ENCODE results near the gene WAS.
A peak's percentile ranks its signal among the peaks of the same experiment; 100 is the strongest.
"Not testable (repeated sequence)": the region's sequence is repeated elsewhere in the genome, so short reads cannot be mapped to it uniquely, and the experiment has no call there.

The WAS gene

DNA sequence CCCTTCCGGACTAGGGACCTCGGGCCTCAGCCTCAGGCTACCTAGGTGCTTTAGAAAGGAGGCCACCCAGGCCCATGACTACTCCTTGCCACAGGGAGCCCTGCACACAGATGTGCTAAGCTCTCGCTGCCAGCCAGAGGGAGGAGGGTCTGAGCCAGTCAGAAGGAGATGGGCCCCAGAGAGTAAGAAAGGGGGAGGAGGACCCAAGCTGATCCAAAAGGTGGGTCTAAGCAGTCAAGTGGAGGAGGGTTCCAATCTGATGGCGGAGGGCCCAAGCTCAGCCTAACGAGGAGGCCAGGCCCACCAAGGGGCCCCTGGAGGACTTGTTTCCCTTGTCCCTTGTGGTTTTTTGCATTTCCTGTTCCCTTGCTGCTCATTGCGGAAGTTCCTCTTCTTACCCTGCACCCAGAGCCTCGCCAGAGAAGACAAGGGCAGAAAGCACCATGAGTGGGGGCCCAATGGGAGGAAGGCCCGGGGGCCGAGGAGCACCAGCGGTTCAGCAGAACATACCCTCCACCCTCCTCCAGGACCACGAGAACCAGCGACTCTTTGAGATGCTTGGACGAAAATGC lies at the start of gene WAS:
TSS of gene WAS (plus strand) at position 389 of the 572 bp plus-strand sequence. CDS start at position 444, 55 bp downstream.
- DNase-seq, result no peak

DNA sequence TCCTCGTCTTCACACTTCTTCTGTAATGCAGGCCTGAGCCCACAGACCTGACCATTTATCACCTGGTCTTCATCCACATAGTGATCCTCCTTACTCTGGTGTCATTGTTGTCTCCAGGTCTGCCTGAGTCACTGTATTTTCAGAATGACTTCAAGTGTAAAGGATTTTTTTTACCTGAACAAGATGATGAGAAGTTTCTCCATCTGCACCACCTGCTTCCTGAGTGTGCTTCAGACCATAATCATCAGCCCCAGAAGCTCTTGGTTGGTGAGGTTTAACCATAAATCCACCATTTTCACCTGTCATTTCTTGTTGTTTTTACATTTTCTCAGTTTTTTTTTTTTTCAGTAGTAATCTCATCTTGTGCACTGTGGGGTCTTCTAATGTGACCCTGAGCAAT lies 47.3 kb upstream of the WAS start:
- no peak for DNase-seq

DNA sequence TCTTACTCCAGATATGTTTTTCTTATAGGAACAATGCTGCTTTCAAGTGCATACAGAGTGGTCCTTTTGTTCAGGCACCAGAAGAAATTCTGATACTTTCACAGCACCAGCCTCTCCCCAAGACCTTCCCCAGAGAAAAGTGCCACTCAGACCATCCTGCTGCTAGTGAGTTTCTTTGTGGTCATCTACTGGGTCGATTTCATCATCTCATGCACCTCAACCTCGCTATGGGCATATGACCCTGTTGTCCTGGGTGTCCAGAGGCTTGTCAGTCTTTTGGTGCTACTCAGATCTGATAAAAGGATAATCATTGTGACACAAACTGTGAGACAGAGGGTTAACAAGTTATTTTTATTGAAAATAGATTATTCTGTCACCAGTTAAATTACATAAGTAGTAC lies 46.8 kb upstream of the WAS start:
- DNase-seq, result no peak

DNA sequence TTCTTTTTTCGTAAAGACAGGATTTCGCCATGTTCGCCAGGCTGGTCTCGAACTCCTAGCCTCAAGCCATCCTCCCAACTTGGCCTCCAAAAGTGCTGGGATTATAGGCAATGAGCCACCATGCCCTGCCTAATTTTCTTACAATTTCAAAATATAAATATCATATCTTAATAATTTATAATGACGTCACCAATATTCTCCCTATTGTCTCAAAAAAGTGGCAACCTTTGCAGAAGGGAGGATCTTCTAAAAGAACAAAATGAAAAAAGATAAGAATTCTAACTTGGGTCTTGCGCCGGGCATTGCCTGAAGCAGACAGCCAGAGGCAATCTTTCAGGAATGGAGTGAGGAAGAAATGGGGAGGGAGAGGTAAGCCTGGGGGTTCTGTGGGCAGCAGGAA lies 37.9 kb upstream of the WAS start:
- no peak for DNase-seq

DNA sequence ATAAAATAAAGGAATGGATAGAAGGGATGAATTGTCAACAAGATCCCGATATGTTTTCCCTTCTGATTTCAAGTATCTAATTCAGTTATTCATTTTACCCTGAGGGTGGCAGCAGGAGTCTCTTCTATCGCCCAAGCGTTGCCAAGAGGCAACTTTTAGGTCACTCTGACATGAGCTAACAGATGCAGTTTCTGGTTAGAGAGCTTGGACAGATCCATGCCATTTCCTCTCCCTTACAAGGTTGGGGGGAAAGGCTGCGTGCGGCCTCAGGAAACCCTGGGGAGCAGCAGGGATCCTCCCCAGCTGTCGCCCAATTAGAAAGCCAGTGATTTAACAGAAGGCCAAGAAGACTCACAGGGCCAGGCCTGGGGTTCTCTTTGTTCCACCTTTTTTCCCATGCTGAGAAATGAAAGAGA lies 35.3 kb upstream of the WAS start:
- peak in 1 of 2 experiments; percentile 49 for DNase-seq

DNA sequence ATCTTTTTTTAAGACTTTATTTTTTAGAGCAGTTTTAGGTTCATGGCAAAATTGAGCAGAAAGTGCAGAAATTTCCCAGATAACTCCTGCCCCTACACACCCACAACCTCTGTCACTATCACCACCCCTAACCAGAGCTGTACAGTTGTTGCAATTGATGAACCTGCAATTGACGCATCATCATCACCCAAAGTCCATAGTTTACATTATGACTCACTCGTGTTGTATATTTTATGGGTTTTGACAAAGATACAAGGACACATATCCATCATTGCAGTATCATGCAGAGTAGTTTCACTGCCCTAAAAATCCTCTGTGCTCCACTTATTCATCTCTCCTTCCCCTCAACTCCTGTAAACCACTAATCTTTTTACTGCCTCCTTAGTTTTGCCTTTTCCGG lies 34.5 kb upstream of the WAS start:
- no peak for DNase-seq

DNA sequence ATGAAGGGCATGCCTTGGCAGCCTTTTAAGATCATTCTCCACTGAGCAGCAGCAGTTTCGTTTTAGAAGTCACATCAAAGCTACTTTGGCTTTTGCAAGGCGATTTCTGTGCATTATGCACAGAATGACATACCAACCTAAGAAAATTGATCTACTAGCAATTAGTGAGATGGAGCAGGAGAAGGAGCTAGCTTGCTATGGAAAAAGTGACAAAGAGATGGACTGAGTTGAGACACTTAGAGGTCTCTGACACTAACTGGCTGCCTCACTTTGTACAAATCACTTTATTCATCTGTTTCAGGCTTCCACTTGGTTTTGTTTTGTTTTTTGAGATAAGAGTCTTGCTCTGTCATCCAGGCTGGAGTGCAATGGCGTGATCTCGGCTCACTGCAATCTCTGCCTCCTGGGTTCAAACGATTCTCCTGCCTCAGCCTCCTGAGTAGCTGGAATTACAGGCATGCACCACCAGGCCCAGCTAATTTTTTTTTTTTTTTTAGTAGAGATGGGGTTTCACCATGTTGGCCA lies 31.5 kb upstream of the WAS start:
- DNase-seq, result not testable (repeated sequence)

DNA sequence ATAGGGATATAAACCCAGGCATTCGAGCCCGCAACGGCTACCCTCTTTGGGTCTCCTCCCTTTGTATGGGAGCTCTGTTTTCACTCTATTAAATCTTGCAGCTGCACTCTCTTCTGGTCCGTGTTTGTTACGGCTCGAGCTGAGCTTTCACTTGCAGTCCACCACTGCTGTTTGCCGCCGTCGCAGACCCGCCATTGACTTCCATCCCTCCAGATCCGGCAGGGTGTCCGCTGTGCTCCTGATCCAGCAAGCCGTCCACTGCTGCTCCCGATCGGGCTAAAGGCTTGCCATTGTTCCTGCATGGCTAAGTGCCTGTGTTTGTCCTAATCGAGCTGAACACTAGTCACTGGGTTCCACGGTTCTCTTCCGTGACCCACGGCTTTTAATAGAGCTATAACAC lies 28.9 kb upstream of the WAS start:
- DNase-seq, result not testable (repeated sequence)

DNA sequence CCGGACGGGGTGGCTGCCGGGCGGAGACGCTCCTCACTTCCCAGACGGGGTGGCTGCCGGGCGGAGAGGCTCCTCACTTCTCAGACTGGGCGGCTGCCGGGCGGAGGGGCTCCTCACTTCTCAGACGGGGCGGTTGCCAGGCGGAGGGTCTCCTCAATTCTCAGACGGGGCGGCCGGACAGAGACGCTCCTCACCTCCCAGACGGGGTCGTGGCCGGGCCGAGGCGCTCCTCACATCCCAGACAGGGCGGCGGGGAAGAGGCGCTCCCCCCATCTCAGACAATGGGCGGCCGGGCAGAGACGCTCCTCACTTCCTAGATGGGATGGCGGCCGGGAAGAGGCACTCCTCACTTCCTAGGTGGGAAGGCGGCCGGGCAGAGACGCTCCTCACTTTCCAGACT lies 23.9 kb upstream of the WAS start:
- DNase-seq, result not testable (repeated sequence)

DNA sequence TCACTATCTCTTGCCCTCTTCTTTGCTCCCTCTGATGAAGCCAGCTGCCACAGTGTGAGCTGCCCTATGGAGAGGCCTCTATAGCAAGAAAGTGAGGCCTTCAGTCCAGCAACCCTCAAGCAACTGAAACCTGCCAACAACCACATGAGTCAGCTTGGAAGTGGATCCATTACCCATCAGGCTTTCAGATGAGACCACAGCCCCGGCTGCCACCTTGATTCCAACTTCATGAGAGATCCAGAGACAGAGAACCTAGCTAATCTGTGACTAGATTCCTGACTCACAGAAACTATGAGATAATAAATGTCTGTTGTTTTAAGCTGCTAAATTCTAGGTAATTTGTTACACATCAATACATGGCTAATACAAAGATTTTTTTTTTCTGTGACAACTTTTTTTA lies 20.4 kb upstream of the WAS start:
- DNase-seq, result no peak

DNA sequence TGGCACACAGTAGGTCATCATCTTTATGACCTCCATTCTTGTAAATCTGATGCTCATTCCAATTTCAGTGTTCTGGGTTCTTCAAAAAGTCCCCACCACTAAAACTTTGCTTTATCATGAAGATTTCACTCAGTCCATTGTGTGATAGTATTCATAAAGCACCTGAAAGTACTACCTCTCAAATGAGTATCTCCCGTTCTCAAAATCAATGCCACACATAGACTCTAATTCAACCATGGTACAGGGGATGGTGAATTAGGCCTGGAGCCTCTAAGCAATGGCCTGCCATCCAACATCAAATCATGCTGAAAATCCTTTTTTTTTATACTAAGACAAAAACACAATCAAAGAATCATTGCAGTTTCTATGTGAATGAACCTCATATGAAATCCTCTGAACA lies 19.4 kb upstream of the WAS start:
- no peak for DNase-seq

DNA sequence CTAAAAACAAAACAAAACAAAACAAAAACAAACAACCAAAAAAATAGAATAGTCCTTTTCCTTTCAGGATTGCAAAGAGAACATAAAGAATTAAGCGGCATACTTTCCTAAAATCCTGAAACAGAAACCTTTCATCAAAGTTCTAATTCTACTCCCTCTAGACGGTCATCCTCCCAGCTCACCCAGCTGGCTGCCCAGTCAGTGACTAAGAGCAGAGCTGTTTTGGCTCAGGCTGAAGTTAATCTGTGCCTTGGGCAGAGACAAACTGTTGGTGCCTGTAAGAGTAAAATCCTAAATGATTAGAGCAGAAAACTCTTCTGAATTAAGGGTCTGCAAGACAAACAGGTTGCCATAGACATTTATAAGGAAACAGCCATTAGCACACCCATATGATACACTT lies 17.6 kb upstream of the WAS start:
- no peak for DNase-seq

DNA sequence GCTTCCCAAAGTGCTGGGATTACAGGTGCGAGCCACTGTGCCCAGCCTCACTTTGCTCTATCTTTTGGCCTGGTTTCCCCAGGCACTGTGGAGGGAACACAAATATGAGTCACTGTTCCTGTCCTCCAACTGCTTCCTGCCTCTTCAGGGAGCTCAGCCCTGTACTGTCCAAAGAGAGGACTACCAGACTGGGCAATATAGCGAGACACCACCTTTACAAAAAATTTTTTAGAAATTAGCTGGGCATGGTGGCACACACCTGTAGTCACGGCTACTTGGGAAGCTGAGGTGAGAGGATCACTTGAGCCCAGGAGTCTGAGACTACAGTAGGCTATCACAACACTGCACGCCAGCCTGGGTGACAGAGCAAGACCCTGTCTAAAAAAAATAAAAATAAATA lies 16.9 kb upstream of the WAS start:
- DNase-seq, result no peak

DNA sequence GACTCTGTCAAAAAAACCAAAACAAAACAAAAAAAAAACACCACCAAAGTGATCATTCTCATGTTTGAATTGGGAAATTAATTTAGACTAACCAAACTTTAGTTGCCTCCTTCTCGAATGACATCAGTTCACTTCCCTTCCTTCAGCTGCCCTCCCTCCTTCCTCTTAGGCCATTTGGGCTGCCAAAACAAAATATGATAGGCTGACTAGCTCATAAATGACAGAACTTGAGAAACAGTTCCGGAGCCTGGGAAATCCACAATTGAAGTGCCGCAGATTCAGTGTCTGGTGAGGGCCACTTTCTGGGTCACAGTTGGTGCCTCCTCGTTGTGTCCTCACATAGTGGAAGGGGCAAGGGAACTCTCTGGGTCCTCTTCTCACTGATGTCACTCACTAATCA lies 16.1 kb upstream of the WAS start:
- no peak for DNase-seq

DNA sequence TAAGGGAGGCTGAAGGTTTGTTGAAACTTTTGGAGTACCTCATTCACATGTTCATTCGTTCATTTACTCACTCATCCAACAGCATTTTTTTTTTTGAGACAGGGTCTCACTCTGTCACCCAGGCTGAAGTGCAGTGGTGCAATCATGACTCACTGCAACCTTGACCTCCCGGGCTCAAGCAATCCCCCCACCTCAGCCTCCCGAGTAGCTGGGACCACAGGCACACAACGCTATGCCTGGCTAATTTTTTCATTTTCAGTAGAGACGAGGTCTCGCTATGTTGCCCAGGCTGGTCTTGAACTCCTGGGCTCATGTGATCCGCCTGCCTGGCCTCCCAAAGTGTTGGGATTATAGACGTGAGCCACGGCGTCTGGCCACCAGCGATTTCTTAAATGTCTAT lies 15.4 kb upstream of the WAS start:
- DNase-seq, result not testable (repeated sequence)

DNA sequence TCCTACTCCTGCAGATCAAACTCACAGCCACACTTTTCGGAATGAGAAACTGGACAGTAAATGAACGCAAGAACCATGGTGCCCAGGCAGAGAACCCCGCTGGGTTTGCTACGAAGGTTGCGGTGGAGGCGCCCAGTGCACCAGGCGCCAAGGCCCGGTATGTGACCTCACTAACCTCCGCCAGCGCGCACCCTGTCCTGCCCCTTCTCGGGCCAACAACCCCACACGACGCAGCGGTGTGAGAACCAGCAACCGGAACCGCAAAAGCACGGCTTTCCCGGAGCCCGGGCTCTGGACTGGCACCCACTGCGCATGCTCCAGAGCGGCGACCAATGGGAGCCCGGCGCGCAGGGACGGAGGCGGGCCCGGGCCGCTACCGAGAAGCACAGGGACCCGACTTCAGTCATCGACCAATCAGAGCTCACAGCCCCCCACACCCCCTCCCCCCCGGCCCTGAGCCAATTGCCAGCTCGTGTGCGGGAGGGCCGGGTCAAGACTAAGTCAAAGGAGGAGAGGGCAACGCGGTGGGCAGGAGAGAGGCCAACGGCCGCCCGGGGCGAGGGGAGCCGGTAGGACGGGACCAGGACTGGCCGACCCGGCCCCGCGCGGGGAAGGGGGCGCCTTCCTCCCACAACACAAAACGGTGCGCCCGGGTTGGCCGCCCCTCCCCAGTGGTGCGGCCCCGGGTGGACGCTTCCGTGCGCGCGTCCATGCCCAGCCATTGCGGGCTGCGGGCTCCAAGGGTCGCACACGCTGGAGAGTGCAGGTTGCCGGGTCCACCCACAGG lies 7.3 kb upstream of the WAS start:
- peak; percentile 80 to 93 for DNase-seq

DNA sequence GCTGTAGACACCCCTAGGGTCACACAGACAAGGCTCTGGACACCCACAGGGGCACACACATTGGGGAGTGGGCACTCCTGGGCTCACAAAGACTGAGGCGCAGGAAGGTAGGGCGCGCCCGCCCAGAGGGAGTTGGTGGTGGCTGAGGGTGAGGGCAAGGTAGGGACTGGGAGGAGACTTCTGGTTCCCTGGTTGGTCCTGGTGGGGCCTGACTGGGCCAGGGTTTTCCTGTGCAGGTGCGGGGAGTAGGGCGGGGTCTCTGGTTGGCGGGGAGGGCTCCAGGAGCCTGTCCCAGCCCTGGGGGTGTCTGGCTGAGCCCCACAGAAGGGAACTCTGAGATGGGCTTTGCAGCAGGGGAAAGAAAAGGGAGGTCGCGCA lies 6.7 kb upstream of the WAS start:
- peak in 1 of 2 experiments; percentile 42 for DNase-seq

DNA sequence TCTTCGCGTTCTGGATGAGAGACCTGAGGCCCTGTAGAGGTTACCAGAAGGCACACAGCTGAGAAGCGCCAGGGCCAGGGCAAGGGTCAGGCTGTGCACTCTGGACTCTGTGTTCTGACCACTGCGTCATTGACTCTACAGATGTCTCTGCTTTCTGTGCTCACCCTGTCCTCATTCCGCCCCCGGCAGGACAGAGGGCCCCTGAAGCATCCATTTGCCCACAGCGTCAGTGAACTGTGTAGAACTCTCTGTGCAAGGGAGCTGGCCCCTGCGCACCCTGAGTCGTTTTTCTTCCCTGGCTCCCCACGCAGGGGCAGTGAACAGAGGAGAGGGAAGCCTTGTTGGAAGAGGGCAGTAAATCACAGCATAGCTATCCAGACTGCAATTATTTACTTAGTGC lies 6.1 kb upstream of the WAS start:
- DNase-seq, result no peak

DNA sequence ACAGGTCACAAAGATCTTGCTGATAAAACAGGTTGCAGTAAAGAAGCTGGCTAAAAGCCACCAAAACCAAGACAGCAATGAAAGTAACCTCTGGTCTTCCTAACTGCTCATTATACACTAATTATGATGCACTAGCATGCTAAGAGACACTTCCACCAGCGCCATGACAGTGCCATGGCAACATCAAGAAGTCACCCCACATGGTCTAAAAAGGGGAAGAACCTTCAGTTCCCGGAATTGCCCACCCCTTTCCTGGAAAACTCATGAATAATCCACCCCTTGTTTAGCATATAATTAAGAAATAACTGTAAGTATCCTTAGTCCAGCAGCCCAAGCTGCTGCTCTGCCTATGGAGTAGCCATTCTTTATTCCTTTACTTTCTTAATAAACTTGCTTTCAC lies 3.1 kb upstream of the WAS start:
- DNase-seq, result not testable (repeated sequence)

DNA sequence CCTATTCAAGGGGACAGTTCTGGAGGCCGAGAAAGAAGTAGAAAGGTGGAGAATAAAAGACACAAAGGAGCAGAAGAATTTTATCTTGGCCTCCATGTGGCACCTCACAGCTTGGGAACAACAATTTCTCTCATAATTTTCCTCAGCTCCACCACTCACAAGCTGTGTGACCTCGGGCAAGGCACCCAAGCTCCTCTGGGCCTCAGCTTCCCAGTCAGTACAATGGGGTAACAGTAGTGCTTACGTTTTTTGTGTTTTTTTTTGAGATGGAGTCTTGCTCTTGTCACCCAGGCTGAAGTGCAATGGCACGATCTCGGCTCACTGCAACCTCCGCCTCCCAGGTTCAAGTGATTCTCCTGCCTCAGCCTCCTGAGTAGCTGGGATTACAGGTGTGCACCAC lies 2.7 kb upstream of the WAS start:
- not testable (repeated sequence) for DNase-seq

DNA sequence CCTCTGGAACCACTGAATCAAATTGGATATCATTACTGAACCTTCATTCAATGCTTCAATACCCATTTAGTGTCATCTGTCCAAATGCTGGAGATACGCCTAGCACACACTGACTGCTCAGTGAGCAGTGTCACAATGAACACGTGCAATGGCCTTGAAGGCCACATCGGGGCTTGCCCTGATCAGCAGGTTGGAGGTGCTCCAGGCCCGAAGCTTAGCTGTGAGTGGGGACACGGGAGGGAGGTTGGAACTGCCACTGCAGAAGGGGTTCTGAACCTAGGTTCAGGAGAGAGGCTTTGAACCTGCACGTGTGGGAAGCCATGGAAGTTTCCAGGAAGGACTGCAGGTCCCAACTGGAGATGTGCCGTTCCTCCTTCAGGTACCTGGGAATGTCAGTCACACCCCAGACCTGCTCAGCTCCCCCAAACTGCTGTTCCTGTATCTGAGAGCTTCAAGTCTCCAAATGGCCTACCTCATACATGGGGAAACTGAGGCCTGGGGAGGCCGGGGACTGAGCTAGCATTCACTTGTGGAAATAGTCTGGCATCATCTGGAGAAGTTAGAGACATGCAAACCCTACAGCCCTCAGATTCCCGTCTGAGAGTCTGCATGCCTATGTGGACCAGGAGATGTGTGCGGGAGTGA lies 1.9 kb upstream of the WAS start:
- no peak for DNase-seq

DNA sequence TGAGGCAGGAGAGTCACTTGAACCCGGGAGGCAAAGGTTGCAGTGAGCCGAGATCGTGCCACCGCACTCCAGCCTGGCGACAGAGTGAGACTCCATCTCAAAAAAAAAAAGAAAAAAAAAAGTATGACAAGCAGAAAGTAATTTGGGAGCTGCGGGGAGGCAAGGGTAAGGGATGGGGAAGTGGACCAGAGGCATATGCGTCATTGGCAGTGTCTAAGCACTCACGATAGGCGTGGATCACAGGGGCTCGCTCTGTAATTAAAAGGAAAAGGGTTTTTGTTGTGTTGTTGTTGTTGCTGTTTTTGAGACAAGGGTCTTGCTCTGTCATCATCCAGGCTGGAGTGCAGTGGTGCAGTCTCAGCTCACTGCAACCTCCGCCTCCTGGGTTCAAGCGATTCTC lies 804 bp upstream of the WAS start:
- not testable (repeated sequence) for DNase-seq

DNA sequence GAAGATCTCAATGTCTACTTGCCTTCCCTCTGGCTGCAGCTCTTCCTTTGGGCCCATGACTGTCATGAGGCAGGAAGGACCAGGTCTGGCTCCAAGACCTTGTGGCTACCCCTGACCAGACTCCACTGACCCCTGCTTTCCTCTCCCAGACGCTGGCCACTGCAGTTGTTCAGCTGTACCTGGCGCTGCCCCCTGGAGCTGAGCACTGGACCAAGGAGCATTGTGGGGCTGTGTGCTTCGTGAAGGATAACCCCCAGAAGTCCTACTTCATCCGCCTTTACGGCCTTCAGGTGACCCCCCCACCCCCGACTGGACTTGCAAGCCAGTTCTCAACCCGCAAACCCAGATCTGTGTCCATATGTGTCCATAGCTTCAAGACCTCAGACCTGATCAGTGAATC lies 535 bp downstream of the WAS start:
- no peak for DNase-seq

DNA sequence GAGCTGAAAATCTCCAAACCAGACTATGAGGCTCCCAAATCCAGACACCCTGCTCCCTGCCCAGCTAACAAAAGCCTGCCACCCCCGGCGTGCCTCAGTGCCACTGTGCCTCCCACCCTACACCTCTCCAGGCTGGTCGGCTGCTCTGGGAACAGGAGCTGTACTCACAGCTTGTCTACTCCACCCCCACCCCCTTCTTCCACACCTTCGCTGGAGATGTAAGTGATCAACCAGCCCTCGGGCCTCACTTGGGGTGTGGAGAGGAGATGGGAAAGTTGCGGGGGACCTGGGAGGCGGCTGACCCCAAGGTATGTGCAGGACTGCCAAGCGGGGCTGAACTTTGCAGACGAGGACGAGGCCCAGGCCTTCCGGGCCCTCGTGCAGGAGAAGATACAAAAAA lies 1.8 kb downstream of the WAS start:
- no peak for DNase-seq
